NCI-H774 (cell line): ENCODE measurements around the gene UAP1L1.

ENCODE experiments used
- DNase-seq: peaks from one replicate; lab custom pipeline; 2025; lab: John Stamatoyannopoulos, UW

UAP1L1 gene

GRCh38 chr9:137097761-137098462 is 20.6 kb downstream of the UAP1L1 start:
- no peak for DNase-seq

- DNase-seq, result no peak
Observed at GRCh38 chr9:137099231-137099630, 21.9 kb downstream of the UAP1L1 start.

GRCh38 chr9:137103206-137103999 is 26.1 kb downstream of the UAP1L1 start:
- no peak for DNase-seq

- DNase-seq, result no peak
Observed at GRCh38 chr9:137105814-137106661, 28.7 kb downstream of the UAP1L1 start.

GRCh38 chr9:137106662-137107250 is 29.4 kb downstream of the UAP1L1 start:
- DNase-seq, result no peak

- no peak for DNase-seq
Observed at GRCh38 chr9:137107312-137107921, 30.1 kb downstream of the UAP1L1 start.

- DNase-seq, result no peak
Observed at GRCh38 chr9:137107982-137108381, 30.7 kb downstream of the UAP1L1 start.

- DNase-seq, result no peak
Observed at GRCh38 chr9:137108608-137109249, 31.4 kb downstream of the UAP1L1 start.

GRCh38 chr9:137109250-137110146 is 32.2 kb downstream of the UAP1L1 start:
- DNase-seq, result no peak

- no peak for DNase-seq
Observed at GRCh38 chr9:137110147-137110910, 33.0 kb downstream of the UAP1L1 start.

- DNase-seq, result no peak
Observed at GRCh38 chr9:137110911-137111787, 33.8 kb downstream of the UAP1L1 start.

- no peak for DNase-seq
Observed at GRCh38 chr9:137111788-137112563, 34.7 kb downstream of the UAP1L1 start.

GRCh38 chr9:137112564-137113384 is 35.5 kb downstream of the UAP1L1 start:
- no peak for DNase-seq

- DNase-seq, result no peak
Observed at GRCh38 chr9:137113385-137114159, 36.3 kb downstream of the UAP1L1 start.

GRCh38 chr9:137114220-137114612 is 36.9 kb downstream of the UAP1L1 start:
- DNase-seq, result no peak
